HepG2 (cell line): ENCODE measurements around the gene SYNGR1. TPM values are rescaled to one million over a fixed set of nuclear protein-coding genes. Genes with fewer than 3 reads are reported as not detected.
A peak's percentile ranks its signal among the peaks of the same experiment; 100 is the strongest.

ENCODE experiments used
- AGO1 ChIP-seq: fragments of 200-400 bp; formaldehyde crosslinking; IDR thresholded peaks from 2 replicates; pipeline ENCODE4 v1.6.1; 2017; ENCODE audit warnings: mild to moderate bottlenecking, low read depth, low read length, moderate library complexity; ENCODE audit not compliant: poor library complexity, severe bottlenecking
- BATF2 ChIP-seq: sonication (generic); formaldehyde crosslinking; IDR thresholded peaks from 2 replicates; pipeline ENCODE4 v1.8.0; 2022; ENCODE audit warnings: mild to moderate bottlenecking, missing genetic modification reagents, moderate library complexity
- BHLHE40 ChIP-seq: IDR thresholded peaks from 2 replicates; pipeline ENCODE4 v1.6.1; 2011; ENCODE audit warnings: low read length, improper control_type of control experiment
- FOSL1 ChIP-seq: sonication (generic); formaldehyde crosslinking; IDR thresholded peaks from 2 replicates; pipeline ENCODE4 v1.9.0; 2021; ENCODE audit warnings: missing genetic modification reagents, borderline replicate concordance
- GTF2F1 ChIP-seq: fragments of 150-350 bp; IDR thresholded peaks from 2 replicates; pipeline ENCODE4 v1.6.1; 2014; ENCODE audit warnings: low read length
- HNRNPH1 ChIP-seq: fragments of 200-400 bp; formaldehyde crosslinking; optimal IDR thresholded peaks from 2 replicates; pipeline ENCODE3; 2017; ENCODE audit warnings: mild to moderate bottlenecking, low read depth, low read length
- KLF6 ChIP-seq: IDR thresholded peaks from 2 replicates; pipeline ENCODE4 v1.8.0; 2016; ENCODE audit warnings: missing biosample characterization, missing genetic modification reagents
- MAFK ChIP-seq, 2 experiments: IDR thresholded peaks in 1 of 2; conservative IDR thresholded peaks in 1 of 2; 2 replicates each; pipeline ENCODE4 v1.6.1; 2011; ENCODE audit warnings: improper control_type of control experiment in 2 of 2, low read length in 2 of 2
- MTF1 ChIP-seq: sonication (generic); formaldehyde crosslinking; IDR thresholded peaks from 2 replicates; pipeline ENCODE4 v1.5.0; 2020; ENCODE audit warnings: missing genetic modification reagents
- NFYB ChIP-seq: sonication (generic); formaldehyde crosslinking; IDR thresholded peaks from 2 replicates; pipeline ENCODE4 v1.4.0; 2020; ENCODE audit warnings: missing genetic modification reagents
- PRDM15 ChIP-seq: sonication (generic); formaldehyde crosslinking; IDR thresholded peaks from 2 replicates; pipeline ENCODE4 v1.4.0; 2020; ENCODE audit warnings: missing genetic modification reagents
- SETDB1 ChIP-seq: sonication (generic); formaldehyde crosslinking; IDR thresholded peaks from 2 replicates; pipeline ENCODE4 v1.5.1; 2020; ENCODE audit warnings: missing genetic modification reagents, mild to moderate bottlenecking, borderline replicate concordance
- ZNF225 ChIP-seq: sonication (generic); formaldehyde crosslinking; IDR thresholded peaks from 2 replicates; pipeline ENCODE4 v1.4.0; 2020; ENCODE audit warnings: mild to moderate bottlenecking, missing genetic modification reagents
- ZNF276 ChIP-seq: sonication (generic); formaldehyde crosslinking; IDR thresholded peaks from 2 replicates; pipeline ENCODE4 v1.4.0; 2020; ENCODE audit warnings: mild to moderate bottlenecking, low read depth, missing genetic modification reagents
- ZNF335 ChIP-seq: sonication (generic); formaldehyde crosslinking; IDR thresholded peaks from 2 replicates; pipeline ENCODE4 v1.4.0; 2020; ENCODE audit warnings: missing genetic modification reagents
- ZNF609 ChIP-seq: sonication (generic); formaldehyde crosslinking; IDR thresholded peaks from 2 replicates; pipeline ENCODE4 v1.4.0; 2020; ENCODE audit warnings: mild to moderate bottlenecking, missing genetic modification reagents, borderline replicate concordance
- ZNF670 ChIP-seq: sonication (generic); formaldehyde crosslinking; IDR thresholded peaks from 2 replicates; pipeline ENCODE4 v1.8.0; 2022; ENCODE audit warnings: mild to moderate bottlenecking, missing genetic modification reagents, borderline replicate concordance
- ZSCAN9 ChIP-seq: IDR thresholded peaks from 2 replicates; pipeline ENCODE4 v1.6.1; 2016; ENCODE audit warnings: borderline replicate concordance
- polyA plus RNA-seq, 8 experiments: library from polyadenylated mRNA; depleted of rRNA in 3 of 8; stranded (reverse) in 7 of 8; unstranded in 1 of 8; fragments of >200 nt; fragmentation: Illumina TruSeq in 4 of 8; extraction: Trizol in 4 of 8; gene quantifications; 2 replicates each; pipeline versions ENCODE4 v1.2.1 to v1.2.3, GENCODE V29; 2011 to 2016; ENCODE audit warnings: low read depth in 4 of 8, missing spikeins in 1 of 8, mixed read lengths in 1 of 8; ENCODE audit not compliant: insufficient read depth in 1 of 8
- total RNA-seq, 5 experiments: library from RNA; depleted of rRNA; stranded (reverse); fragments of >200 nt; fragmentation: Illumina TruSeq; extraction: Trizol; gene quantifications; 2 replicates each; pipeline ENCODE4 v1.2.3, GENCODE V29; 2016; ENCODE audit warnings: low read depth in 1 of 5

Gene SYNGR1
- total and polyA plus RNA-seq, 2 of the 13 experiments (the other 11 are each of a cell fraction or from before 2014, with no cell fraction given): 0.27 to 2.7 TPM

- TF ChIP-seq ZNF609 (no peak), ZNF335 (CRISPR knock-in tag) (0 out of 2 replicates have a peak, but pooled peaks have one; percentile 16), KLF6 (CRISPR knock-in tag) (peak; percentile 78), SETDB1 (CRISPR knock-in tag) (no peak), PRDM15 (peak; percentile 70), AGO1 (peak; percentile 61), BHLHE40 (peak; percentile 62; the same call in 1 of the 2 replicates), MAFK (conservative IDR thresholded peaks at IDR 0.05 in 1 of 2, IDR thresholded peaks at IDR 0.05 in 1 of 2; ENCODE audit: low read length in 2 of 2) (no peak), ZNF670 (peak; percentile 87), ZNF225 (CRISPR knock-in tag) (no peak; the same call in 1 of the 2 replicates), MTF1 (no peak), ZNF276 (peak; percentile 70; the same call in 1 of the 2 replicates), NFYB (CRISPR knock-in tag) (peak; percentile 73), FOSL1 (CRISPR knock-in tag) (peak; percentile 61; the same call in 1 of the 2 replicates), BATF2 (CRISPR knock-in tag) (no peak), GTF2F1 (peak; percentile 95), ZSCAN9 (CRISPR knock-in tag) (peak; percentile 81; the same call in 1 of the 2 replicates), HNRNPH1 (peak; percentile 73)
Measured at GRCh38 chr22:39319284-39320022, 30.3 kb upstream of the SYNGR1 start, which contains the start of gene RPL3 (continued).
